Stimulated activated CD4-positive, alpha-beta T cell treated with anti-CD3 and anti-CD28 coated beads, TNF-alpha, amount 100 ng/mL, for 1 hour (primary cell): ENCODE measurements around the gene UBQLN1.
A peak's percentile ranks its signal among the peaks of the same experiment; 100 is the strongest.

Source experiments
- DNase-seq, 3 donors: peaks; one replicate each; pipeline ENCODE4 v3.0.0-alpha.2; 2020; ENCODE audit warnings: low read depth in 3 of 3, low spot score in 1 of 3

UBQLN1 gene

GRCh38 chr9:83691492-83691891 is 16.3 kb downstream of the UBQLN1 start:
- DNase-seq, result no peak

GRCh38 chr9:83688921-83689320 is 18.8 kb downstream of the UBQLN1 start:
- DNase-seq, result no peak

- DNase-seq, result no peak
These were observed 26.3 kb downstream of the UBQLN1 start for GRCh38 chr9:83681490-83681889.

- no peak for DNase-seq
These were observed 27.5 kb downstream of the UBQLN1 start for GRCh38 chr9:83680233-83680632.

GRCh38 chr9:83677596-83677995 is 30.2 kb downstream of the UBQLN1 start:
- DNase-seq, result no peak

GRCh38 chr9:83675466-83675865 is 32.3 kb downstream of the UBQLN1 start:
- DNase-seq, result no peak

GRCh38 chr9:83671451-83671850 is 36.3 kb downstream of the UBQLN1 start:
- DNase-seq, result no peak

GRCh38 chr9:83670381-83670780 is 37.4 kb downstream of the UBQLN1 start:
- DNase-seq, result no peak

GRCh38 chr9:83669067-83669466 is 38.7 kb downstream of the UBQLN1 start:
- DNase-seq, result no peak

GRCh38 chr9:83665580-83666200 is 42.1 kb downstream of the UBQLN1 start:
- no peak for DNase-seq

GRCh38 chr9:83662933-83663332 is 44.8 kb downstream of the UBQLN1 start:
- DNase-seq, result no peak

GRCh38 chr9:83656952-83657351 is 50.8 kb downstream of the UBQLN1 start:
- no peak for DNase-seq

GRCh38 chr9:83656032-83656680 is 51.6 kb downstream of the UBQLN1 start:
- DNase-seq, result no peak

GRCh38 chr9:83655433-83655832 is 52.3 kb downstream of the UBQLN1 start:
- DNase-seq, result no peak

GRCh38 chr9:83652433-83652832 is 55.3 kb downstream of the UBQLN1 start:
- no peak for DNase-seq

GRCh38 chr9:83651558-83651957 is 56.2 kb downstream of the UBQLN1 start:
- no peak for DNase-seq

GRCh38 chr9:83649515-83649914 is 58.2 kb downstream of the UBQLN1 start:
- DNase-seq, result no peak

GRCh38 chr9:83649080-83649479 is 58.7 kb downstream of the UBQLN1 start:
- peak; percentile 43 to 67 (median 51) for DNase-seq

- no peak for DNase-seq
These were observed 61.1 kb downstream of the UBQLN1 start for GRCh38 chr9:83646500-83647239.

- DNase-seq, result no peak
These were observed 65.0 kb downstream of the UBQLN1 start for GRCh38 chr9:83642793-83643192.

GRCh38 chr9:83639266-83639665 is 68.5 kb downstream of the UBQLN1 start:
- DNase-seq, result no peak

- DNase-seq, result no peak
These were observed 70.4 kb downstream of the UBQLN1 start for GRCh38 chr9:83637389-83637788.
